ENCODE measurements around the gene FYN.

The FYN gene

DNA sequence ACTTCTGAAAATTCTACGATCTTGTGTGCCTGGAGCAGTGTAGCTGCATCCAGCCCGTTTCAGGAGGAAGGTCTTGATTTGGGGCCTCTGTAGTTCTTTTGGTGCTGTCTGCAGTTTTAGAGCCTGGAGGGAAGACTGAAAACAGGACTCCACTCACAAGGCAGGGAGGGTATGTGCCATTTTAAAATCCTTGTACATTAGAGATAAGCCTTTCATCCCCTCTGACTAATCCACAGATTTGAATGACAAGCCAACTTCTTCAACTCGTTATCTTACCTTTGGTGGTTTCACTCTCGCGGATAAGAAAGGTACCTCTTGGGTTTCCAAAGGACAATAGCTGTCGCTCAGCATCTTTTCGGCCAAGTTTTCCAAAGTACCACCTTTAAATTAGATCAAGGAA lies 169.5 kb downstream of the FYN start (continued):
- TF ChIP-seq ZNF341 (tag by site-specific recombination; IDR thresholded peaks at IDR 0.05; ENCODE audit: low read depth) (no peak), KLF8 (tag by site-specific recombination; IDR thresholded peaks at IDR 0.05) (no peak)

DNA sequence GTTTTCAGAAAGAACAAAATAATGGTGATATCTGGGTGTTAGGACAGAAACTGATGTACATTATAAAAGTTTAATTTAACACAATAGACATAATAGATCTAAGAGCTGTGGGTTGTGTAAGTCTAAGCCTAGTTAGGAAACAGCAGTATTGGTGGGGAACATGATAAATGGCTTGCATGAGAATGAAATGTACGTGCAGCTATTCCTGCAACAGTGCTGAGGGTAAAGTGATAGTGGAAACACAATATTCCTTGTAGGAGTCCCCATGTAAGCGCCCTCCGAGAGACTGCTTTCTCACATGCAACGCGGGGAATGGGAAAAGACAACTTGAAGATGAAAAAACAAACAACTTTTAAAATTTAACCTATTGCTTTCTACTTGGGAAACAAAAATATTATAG lies 171.0 kb downstream of the FYN start:
- Histone ChIP-seq H3K4me1 (ENCODE audit: control insufficient read depth, insufficient read depth, low read length) (no peaks in the 10 kb centered on the region), H3K36me3 (ENCODE audit: control insufficient read depth in 2 of 2, insufficient read depth in 1 of 2, low read length in 2 of 2) (peaks cover 17 to 77% of the 10 kb centered on the region in 2 experiments), H3K4me3 (ENCODE audit: low read depth, low read length) (no peak overlapping the region), H3K27ac (ENCODE audit: extremely low read depth, low read depth, low read length) (no peak overlapping the region), H3K9me3 (ENCODE audit: control insufficient read depth, insufficient read depth, low read depth, low read length) (no peaks in the 10 kb centered on the region)
- ChIA-PET POLR2A (no interaction called here), CTCF (interaction anchor here (0.7 to 9.2 kb wide), 2 partner anchors 339 to 356 kb away, joined by 3 to 139 read pairs; no protein-coding TSS in a partner anchor)
- TF ChIP-seq, protein P1, sequence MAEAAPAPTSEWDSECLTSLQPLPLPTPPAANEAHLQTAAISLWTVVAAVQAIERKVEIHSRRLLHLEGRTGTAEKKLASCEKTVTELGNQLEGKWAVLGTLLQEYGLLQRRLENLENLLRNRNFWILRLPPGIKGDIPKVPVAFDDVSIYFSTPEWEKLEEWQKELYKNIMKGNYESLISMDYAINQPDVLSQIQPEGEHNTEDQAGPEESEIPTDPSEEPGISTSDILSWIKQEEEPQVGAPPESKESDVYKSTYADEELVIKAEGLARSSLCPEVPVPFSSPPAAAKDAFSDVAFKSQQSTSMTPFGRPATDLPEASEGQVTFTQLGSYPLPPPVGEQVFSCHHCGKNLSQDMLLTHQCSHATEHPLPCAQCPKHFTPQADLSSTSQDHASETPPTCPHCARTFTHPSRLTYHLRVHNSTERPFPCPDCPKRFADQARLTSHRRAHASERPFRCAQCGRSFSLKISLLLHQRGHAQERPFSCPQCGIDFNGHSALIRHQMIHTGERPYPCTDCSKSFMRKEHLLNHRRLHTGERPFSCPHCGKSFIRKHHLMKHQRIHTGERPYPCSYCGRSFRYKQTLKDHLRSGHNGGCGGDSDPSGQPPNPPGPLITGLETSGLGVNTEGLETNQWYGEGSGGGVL (tag by site-specific recombination; IDR thresholded peaks at IDR 0.05): no peak
- TF ChIP-seq ZNF473 (tag by site-specific recombination; IDR thresholded peaks at IDR 0.05): no peak
- TF ChIP-seq ZNF311 (tag by site-specific recombination; IDR thresholded peaks at IDR 0.05; ENCODE audit: borderline replicate concordance): no peak

DNA sequence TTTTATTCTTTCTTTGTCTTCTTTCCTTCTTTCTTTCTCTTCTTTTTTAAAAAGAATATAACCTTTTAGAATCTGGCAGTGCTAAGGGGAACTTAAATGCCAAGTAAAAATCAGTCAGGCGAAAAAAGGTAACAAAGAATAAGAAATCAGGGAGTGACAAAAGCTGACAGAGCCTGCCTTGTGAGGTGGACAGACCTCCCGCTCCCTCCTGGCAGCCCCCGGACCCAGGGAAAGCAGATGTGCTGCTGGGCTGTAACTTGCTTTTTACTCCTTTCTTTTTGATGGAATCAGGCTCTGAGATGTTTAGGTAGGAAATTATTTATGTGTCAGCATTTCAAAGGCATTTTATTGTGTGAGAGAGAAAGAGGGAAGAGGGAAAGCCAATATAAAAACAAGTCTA lies 172.1 kb downstream of the FYN start:
- TF ChIP-seq ZSCAN16 (tag by site-specific recombination; IDR thresholded peaks at IDR 0.05): no peak
- no peak for TF ChIP-seq WT1 (tag by site-specific recombination; IDR thresholded peaks at IDR 0.05)
- TF ChIP-seq, protein P2, sequence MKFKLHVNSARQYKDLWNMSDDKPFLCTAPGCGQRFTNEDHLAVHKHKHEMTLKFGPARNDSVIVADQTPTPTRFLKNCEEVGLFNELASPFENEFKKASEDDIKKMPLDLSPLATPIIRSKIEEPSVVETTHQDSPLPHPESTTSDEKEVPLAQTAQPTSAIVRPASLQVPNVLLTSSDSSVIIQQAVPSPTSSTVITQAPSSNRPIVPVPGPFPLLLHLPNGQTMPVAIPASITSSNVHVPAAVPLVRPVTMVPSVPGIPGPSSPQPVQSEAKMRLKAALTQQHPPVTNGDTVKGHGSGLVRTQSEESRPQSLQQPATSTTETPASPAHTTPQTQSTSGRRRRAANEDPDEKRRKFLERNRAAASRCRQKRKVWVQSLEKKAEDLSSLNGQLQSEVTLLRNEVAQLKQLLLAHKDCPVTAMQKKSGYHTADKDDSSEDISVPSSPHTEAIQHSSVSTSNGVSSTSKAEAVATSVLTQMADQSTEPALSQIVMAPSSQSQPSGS (tag by site-specific recombination; IDR thresholded peaks at IDR 0.05; ENCODE audit: low read depth): no peak
- TF ChIP-seq ZNF114 (tag by site-specific recombination; IDR thresholded peaks at IDR 0.05): no peak
- TF ChIP-seq ZNF76 (tag by site-specific recombination; IDR thresholded peaks at IDR 0.05; ENCODE audit: borderline replicate concordance, low read depth): no peak
- TF ChIP-seq TCF7L2 (IDR thresholded peaks at IDR 0.05; ENCODE audit: borderline replicate concordance, low read depth, low read length): no peak
- no peak for TF ChIP-seq KLF16 (tag by site-specific recombination; IDR thresholded peaks at IDR 0.05)
- no peak for TF ChIP-seq ZNF391 (tag by site-specific recombination; IDR thresholded peaks at IDR 0.05; ENCODE audit: borderline replicate concordance, low read depth)
- no peak for TF ChIP-seq ZNF571 (tag by site-specific recombination; IDR thresholded peaks at IDR 0.05)
- no peak for TF ChIP-seq ZNF24 (tag by site-specific recombination; IDR thresholded peaks at IDR 0.05)
- no peak for TF ChIP-seq ZIC2 (tag by site-specific recombination; IDR thresholded peaks at IDR 0.05)
- TF ChIP-seq ZNF426 (tag by site-specific recombination; IDR thresholded peaks at IDR 0.05): no peak
- no peak for TF ChIP-seq ZNF623 (tag by site-specific recombination; IDR thresholded peaks at IDR 0.05)
- Histone ChIP-seq H3K4me3 (ENCODE audit: low read depth, low read length) (no peak overlapping the region), H3K27ac (ENCODE audit: extremely low read depth, low read depth, low read length) (no peak overlapping the region), H3K36me3 (ENCODE audit: control insufficient read depth in 2 of 2, insufficient read depth in 1 of 2, low read length in 2 of 2) (peaks cover 20 to 76% of the 10 kb centered on the region in 2 experiments), H3K4me1 (ENCODE audit: control insufficient read depth, insufficient read depth, low read length) (no peaks in the 10 kb centered on the region), H3K9me3 (ENCODE audit: control insufficient read depth, insufficient read depth, low read depth, low read length) (no peaks in the 10 kb centered on the region)
- ChIA-PET POLR2A (no interaction called here), CTCF (interaction anchor here (0.7 to 1.1 kb wide), 3 partner anchors 319 to 342 kb away, joined by 3 read pairs; no protein-coding TSS in a partner anchor)

DNA sequence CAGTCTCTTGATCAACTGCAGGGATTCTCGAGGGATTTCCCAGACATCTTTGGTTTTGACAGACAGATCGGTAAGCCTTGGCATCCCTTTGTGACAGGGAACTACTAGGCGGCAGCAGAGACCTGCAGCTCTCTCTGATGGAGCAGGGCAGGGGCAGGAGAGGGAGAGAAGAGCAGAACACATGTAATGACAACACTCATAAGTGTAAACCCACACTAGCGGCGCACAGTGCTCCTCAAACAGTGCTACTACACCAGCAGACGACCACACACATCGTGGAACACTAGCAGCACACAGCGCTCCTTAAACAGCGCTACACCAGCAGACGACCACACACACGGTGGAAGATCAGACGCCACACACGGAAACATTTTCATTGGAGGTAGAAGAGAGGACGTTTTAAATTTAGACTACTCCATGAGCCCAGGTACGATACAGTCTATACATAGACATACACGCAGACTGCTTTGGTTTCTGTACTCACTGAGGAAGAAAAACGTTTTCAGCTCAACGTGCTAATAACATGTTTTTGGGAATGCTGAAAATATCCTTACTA lies 173.0 kb downstream of the FYN start:
- POLR2A ChIA-PET: no interaction called here
- Histone ChIP-seq H3K4me3 (ENCODE audit: low read depth, low read length) (no peak overlapping the region), H3K4me1 (ENCODE audit: control insufficient read depth, insufficient read depth, low read length) (no peaks in the 10 kb centered on the region), H3K36me3 (ENCODE audit: control insufficient read depth in 2 of 2, insufficient read depth in 1 of 2, low read length in 2 of 2) (peaks cover 25 to 79% of the 10 kb centered on the region in 2 experiments), H3K9me3 (ENCODE audit: control insufficient read depth, insufficient read depth, low read depth, low read length) (no peaks in the 10 kb centered on the region), H3K27ac (ENCODE audit: extremely low read depth, low read depth, low read length) (no peak overlapping the region)
- CTCF ChIA-PET: interaction anchor here (0.6 to 1.5 kb wide), 6 partner anchors 9 to 343 kb away, joined by 3 to 5 read pairs (median 4); no protein-coding TSS in a partner anchor
- TF ChIP-seq ZNF214 (tag by site-specific recombination; IDR thresholded peaks at IDR 0.05; ENCODE audit: borderline replicate concordance) (no peak), ZBTB48 (tag by site-specific recombination; IDR thresholded peaks at IDR 0.05) (no peak), FEZF1 (tag by site-specific recombination; IDR thresholded peaks at IDR 0.05) (no peak), GLIS2 (tag by site-specific recombination; IDR thresholded peaks at IDR 0.05) (no peak), ZNF776 (tag by site-specific recombination; IDR thresholded peaks at IDR 0.05; ENCODE audit: borderline replicate concordance) (no peak), ZNF202 (tag by site-specific recombination; IDR thresholded peaks at IDR 0.05; ENCODE audit: borderline replicate concordance) (no peak)

Data from HEK293 (cell line).